ENCODE measurements around the gene LYPD6B. TPM values are rescaled to one million over a fixed set of nuclear protein-coding genes. Genes with fewer than 3 reads are reported as not detected.

LYPD6B gene
- total and polyA plus RNA-seq, 2 donors (not counting 3 experiments of a cell fraction or from before 2014, with no cell fraction given), result not detected

GRCh38 chr2:149056541-149057255, 18.2 kb downstream of the LYPD6B start:
- dilution Hi-C loops (cut with MboI; ENCODE audit: extremely low pct_ligation_motif_present, low sequenced_read_pairs), result no loop called here
- DNase-seq (ENCODE audit: low read depth, low spot score) (no peak), FAIRE-seq (no peak)
- no TSS peak for BruUV-seq (replicated peaks)
- H3K4me1 ChIP-seq (ENCODE audit: control insufficient read depth, extremely low read depth, insufficient read depth, low read length), result no peaks in the 10 kb centered on the region
- H3K27me3 ChIP-seq (ENCODE audit: control insufficient read depth in 2 of 2, insufficient read depth in 2 of 2, low read length in 2 of 2), result peaks cover 0 to 3% of the 10 kb centered on the region in 2 experiments
- POLR2A ChIA-PET, result no interaction called here
- H3K4me3 ChIP-seq (replicated peaks in 1 of 3; ENCODE audit: insufficient read depth in 1 of 3, low read depth in 1 of 3, low read length in 3 of 3), result no peak overlapping the region
- intact Hi-C loops (cut with micrococcal nuclease), result no loop called here
- no peaks in the 10 kb centered on the region for H3K36me3 ChIP-seq (ENCODE audit: control insufficient read depth in 2 of 2, extremely low read depth in 1 of 2, insufficient read depth in 2 of 2, low read length in 2 of 2)
- no peaks in the 10 kb centered on the region for H4K20me1 ChIP-seq (replicated peaks; ENCODE audit: control insufficient read depth, extremely low read depth, insufficient read depth, low read length)
- no peaks in the 10 kb centered on the region for H3K79me2 ChIP-seq (ENCODE audit: control insufficient read depth, insufficient read depth, low read length)
- H3K9me3 ChIP-seq (replicated peaks; ENCODE audit: control insufficient read depth, insufficient read depth, low read length), result no peaks in the 10 kb centered on the region
- CTCF ChIA-PET, result no interaction called here
- H3K9me1 ChIP-seq (replicated peaks; ENCODE audit: control insufficient read depth, extremely low read depth, insufficient read depth, low read length), result no peaks in the 10 kb centered on the region
- no peak overlapping the region for H3K4me2 ChIP-seq (ENCODE audit: insufficient read depth, low read length)
- TF ChIP-seq FOS (IDR thresholded peaks at IDR 0.05; ENCODE audit: borderline replicate concordance, insufficient read depth, low read length), result no peak
- no peak for TF ChIP-seq POLR2A (IDR thresholded peaks at IDR 0.05; ENCODE audit: low read depth, low read length)
- TF ChIP-seq CTCF (IDR thresholded peaks at IDR 0.05; ENCODE audit: extremely low read depth in 1 of 2, insufficient read depth in 1 of 2, low read depth in 1 of 2, low read length in 2 of 2), result no peak
- TF ChIP-seq MAX (IDR thresholded peaks at IDR 0.05; ENCODE audit: insufficient read depth, insufficient read length), result no peak
- TF ChIP-seq JUN (IDR thresholded peaks at IDR 0.05; ENCODE audit: borderline replicate concordance, insufficient read depth, insufficient read length, low read depth), result no peak
- no peak for TF ChIP-seq EZH2 (IDR thresholded peaks at IDR 0.05; ENCODE audit: borderline replicate concordance, low read depth, low read length, severe bottlenecking)
- TF ChIP-seq POLR2AphosphoS5 (IDR thresholded peaks at IDR 0.05; ENCODE audit: insufficient read depth, low read depth, low read length), result no peak
- no peak for TF ChIP-seq GATA2 (IDR thresholded peaks at IDR 0.05; ENCODE audit: insufficient read depth, insufficient read length, low read depth, low read length)
- no peak for TF ChIP-seq MYC (IDR thresholded peaks at IDR 0.05; ENCODE audit: low read depth, low read length)
- no peak overlapping the region for H3K27ac ChIP-seq (ENCODE audit: insufficient read depth, low read depth, low read length)
- no peak overlapping the region for H3K9ac ChIP-seq (replicated peaks; ENCODE audit: extremely low read depth, insufficient read depth, low read length)
- H2AFZ ChIP-seq (ENCODE audit: low read depth, low read length), result no peak overlapping the region

Measured in endothelial cell of umbilical vein (primary cell).